GM20000 (cell line): ENCODE measurements around the gene TIMM50.

ENCODE experiments used
- DNase-seq: peaks from one replicate; pipeline ENCODE4 v3.0.0; 2012; ENCODE audit warnings: low spot score
- TF ChIP-seq, protein P1 (sequence below): IDR thresholded peaks from 2 replicates; pipeline ENCODE4 v1.5.1; 2012; ENCODE audit warnings: mild to moderate bottlenecking, control low read depth; ENCODE audit errors: extremely low read depth, missing control alignments

Gene TIMM50

GRCh38 chr19:39497996-39498797 is 17.6 kb downstream of the TIMM50 start:
- TF ChIP-seq, protein P1, sequence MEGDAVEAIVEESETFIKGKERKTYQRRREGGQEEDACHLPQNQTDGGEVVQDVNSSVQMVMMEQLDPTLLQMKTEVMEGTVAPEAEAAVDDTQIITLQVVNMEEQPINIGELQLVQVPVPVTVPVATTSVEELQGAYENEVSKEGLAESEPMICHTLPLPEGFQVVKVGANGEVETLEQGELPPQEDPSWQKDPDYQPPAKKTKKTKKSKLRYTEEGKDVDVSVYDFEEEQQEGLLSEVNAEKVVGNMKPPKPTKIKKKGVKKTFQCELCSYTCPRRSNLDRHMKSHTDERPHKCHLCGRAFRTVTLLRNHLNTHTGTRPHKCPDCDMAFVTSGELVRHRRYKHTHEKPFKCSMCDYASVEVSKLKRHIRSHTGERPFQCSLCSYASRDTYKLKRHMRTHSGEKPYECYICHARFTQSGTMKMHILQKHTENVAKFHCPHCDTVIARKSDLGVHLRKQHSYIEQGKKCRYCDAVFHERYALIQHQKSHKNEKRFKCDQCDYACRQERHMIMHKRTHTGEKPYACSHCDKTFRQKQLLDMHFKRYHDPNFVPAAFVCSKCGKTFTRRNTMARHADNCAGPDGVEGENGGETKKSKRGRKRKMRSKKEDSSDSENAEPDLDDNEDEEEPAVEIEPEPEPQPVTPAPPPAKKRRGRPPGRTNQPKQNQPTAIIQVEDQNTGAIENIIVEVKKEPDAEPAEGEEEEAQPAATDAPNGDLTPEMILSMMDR: peak; percentile 15
- DNase-seq: peak; percentile 77

GRCh38 chr19:39498798-39499642 is 18.4 kb downstream of the TIMM50 start, which contains the start of gene DLL3:
Gene DLL3 (plus strand): TSS chr19:39498947. CDS start chr19:39498975, 28 bp downstream.
- TF ChIP-seq, protein P1: no peak
- no peak for DNase-seq

- TF ChIP-seq, protein P1: no peak
- DNase-seq: no peak
Measured at GRCh38 chr19:39499932-39500331, 19.3 kb downstream of the TIMM50 start.

DNA sequence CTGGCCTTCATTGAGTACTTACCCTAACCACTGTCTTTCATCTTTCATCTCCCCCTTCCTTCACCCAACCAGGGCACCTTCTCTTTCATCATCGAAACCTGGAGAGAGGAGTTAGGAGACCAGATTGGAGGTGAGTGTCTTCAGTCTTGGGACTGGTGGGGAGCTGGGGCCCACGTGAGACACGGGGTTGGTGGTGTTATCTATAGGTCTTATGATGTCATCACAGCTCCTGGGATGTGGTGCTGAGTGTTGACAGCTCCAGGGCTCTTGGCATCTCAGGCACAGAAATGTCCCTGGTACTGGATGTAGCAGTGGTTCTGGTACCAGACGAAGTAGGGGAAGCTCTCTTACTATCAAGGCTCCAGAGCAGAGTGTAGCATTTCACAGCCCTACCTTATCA is 19.9 kb downstream of the TIMM50 start:
- TF ChIP-seq, protein P1: no peak
- no peak for DNase-seq

DNA sequence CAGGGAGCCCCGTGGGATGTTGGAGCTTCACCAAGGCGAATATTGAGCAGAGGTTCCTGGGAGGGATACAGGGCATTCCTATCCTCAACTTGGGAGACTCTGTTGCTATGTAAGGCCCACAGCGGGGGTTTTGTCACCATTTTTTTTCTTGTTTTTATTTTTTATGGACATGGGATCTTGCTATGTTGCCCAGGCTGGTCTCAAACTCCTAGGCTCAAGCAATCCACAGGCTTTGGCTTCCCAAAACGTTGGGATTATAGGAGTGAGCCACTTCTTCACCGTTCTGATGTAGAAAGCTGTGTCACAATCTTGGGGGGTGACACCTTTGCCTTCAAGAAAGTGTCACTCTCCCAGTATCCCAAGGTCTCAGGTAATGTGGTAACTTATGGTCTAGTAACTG is 20.7 kb downstream of the TIMM50 start:
- TF ChIP-seq, protein P1: no peak
- DNase-seq: no peak

DNA sequence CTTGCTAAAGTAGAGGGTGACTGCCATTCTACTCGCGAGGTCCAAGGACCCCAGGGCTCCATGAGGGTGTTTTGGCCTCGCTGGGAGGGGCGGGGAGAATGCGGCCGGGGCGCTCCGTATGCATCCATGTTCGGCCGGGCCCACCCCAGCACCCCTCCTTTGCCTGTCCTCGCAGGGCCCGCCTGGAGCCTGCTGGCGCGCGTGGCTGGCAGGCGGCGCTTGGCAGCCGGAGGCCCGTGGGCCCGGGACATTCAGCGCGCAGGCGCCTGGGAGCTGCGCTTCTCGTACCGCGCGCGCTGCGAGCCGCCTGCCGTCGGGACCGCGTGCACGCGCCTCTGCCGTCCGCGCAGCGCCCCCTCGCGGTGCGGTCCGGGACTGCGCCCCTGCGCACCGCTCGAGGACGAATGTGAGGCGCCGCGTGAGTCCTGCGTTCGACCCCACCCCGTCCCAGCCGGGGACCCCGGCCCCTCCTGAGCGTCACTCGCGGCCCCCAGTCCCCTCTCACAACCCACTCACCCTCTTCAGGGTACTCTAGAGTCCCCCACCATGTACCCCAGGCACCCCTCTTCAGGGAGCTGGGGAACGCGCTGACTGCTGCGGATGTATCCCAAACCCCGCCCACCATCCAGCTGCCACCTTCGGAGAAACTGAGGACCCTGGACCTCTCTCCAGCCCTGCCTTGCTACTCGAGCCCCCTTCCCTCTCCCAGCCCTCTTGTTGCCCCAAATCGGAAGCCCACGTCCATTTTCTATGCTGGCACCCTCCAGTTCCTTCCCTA is 22.2 kb downstream of the TIMM50 start:
- DNase-seq: peak; percentile 94
- TF ChIP-seq, protein P1: peak; percentile 93
